HFF-Myc (cell line): Measurements from ENCODE around the gene BRD1.

Experiments
- DNase-seq: peaks from one replicate; pipeline ENCODE4 v3.0.0-alpha.2; 2011; ENCODE audit warnings: low read depth; ENCODE audit errors: extremely low read depth
- H3K4me3 ChIP-seq: replicated peaks from 2 replicates; pipeline ENCODE4 v1.5.1; 2011; ENCODE audit warnings: low read depth, mild to moderate bottlenecking, control low read depth, low read length
- TF ChIP-seq, protein P1 (sequence below): IDR thresholded peaks from 2 replicates; pipeline ENCODE4 v1.5.1; 2012; ENCODE audit warnings: mild to moderate bottlenecking, low read depth, low read length, control low read depth; ENCODE audit errors: missing control alignments

The BRD1 gene

DNA sequence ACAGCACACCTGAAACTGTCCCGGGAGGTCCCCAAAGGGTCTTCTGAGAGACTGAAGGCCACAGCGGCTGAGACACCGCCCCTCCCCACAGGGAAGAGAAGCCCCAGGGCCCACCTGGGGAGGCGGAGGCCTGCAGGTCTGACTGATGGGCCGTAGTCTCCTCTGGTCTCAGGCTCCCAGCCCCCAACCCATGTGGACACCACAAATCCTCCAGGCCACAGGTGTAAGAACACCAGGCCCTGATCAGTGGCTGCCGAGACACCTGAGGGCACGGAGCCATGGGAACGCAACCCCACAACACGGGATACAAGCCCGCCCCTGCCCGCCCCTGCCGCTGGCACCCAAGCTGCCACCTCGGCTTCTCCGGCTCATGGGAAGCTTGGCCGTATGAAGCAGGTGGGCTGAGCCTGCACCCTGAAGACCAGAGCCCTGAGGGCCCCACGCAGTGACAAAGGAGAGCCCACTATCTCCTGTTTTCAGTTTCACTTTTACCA is 46.3 kb downstream of the BRD1 start:
- DNase-seq, result no peak
- TF ChIP-seq, protein P1, sequence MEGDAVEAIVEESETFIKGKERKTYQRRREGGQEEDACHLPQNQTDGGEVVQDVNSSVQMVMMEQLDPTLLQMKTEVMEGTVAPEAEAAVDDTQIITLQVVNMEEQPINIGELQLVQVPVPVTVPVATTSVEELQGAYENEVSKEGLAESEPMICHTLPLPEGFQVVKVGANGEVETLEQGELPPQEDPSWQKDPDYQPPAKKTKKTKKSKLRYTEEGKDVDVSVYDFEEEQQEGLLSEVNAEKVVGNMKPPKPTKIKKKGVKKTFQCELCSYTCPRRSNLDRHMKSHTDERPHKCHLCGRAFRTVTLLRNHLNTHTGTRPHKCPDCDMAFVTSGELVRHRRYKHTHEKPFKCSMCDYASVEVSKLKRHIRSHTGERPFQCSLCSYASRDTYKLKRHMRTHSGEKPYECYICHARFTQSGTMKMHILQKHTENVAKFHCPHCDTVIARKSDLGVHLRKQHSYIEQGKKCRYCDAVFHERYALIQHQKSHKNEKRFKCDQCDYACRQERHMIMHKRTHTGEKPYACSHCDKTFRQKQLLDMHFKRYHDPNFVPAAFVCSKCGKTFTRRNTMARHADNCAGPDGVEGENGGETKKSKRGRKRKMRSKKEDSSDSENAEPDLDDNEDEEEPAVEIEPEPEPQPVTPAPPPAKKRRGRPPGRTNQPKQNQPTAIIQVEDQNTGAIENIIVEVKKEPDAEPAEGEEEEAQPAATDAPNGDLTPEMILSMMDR, result no peak

GRCh38 chr22:49780698-49781288 is 46.9 kb downstream of the BRD1 start:
- DNase-seq, result no peak
- TF ChIP-seq, protein P1, result no peak
- no peak overlapping the region for H3K4me3 ChIP-seq

More for the DNA sequence above, 46.3 kb downstream of the BRD1 start:
- no peak overlapping the region for H3K4me3 ChIP-seq

GRCh38 chr22:49779853-49780697 is 47.6 kb downstream of the BRD1 start:
- H3K4me3 ChIP-seq, result no peak overlapping the region
- no peak for DNase-seq
- TF ChIP-seq, protein P1, result no peak

DNA sequence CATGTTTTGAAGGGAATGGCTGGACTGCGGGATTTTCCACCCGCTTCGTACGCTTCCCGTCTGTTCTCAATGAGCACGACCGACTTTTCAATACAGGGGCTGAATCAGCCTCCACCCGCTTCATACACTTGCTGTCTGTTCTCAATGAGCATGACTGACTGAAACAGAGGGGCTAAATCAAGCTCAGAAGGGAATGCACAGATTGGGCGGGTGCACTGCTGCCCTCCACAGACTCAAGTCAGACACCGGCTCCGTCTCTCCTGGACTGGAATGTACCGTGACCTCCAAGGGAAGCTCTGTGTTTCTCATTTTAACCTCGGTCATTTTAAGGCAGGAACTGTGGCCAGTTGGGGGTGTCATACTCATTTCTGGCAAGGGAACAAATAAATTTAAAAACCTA is 48.5 kb downstream of the BRD1 start:
- TF ChIP-seq, protein P1, result no peak
- DNase-seq, result no peak
- no peak overlapping the region for H3K4me3 ChIP-seq

- no peak for DNase-seq
- no peak overlapping the region for H3K4me3 ChIP-seq
- TF ChIP-seq, protein P1, result no peak
These were observed 50.0 kb downstream of the BRD1 start for GRCh38 chr22:49777569-49778249.

GRCh38 chr22:49776891-49777290 is 50.8 kb downstream of the BRD1 start:
- TF ChIP-seq, protein P1, result no peak
- H3K4me3 ChIP-seq, result no peak overlapping the region
- DNase-seq, result no peak
